Gastroesophageal sphincter (tissue), 3 donors: ENCODE results near the gene ZNF282.

Experiments
- POLR2A ChIP-seq, 2 donors: fragments of 450-650 bp; IDR thresholded peaks; one replicate each; pipeline ENCODE4 v1.6.1; 2017; ENCODE audit warnings: antibody characterized with exemption in 2 of 2, mild to moderate bottlenecking in 2 of 2, moderate library complexity in 1 of 2
- POLR2AphosphoS5 ChIP-seq: sonication (generic); formaldehyde crosslinking; IDR thresholded peaks from one replicate; pipeline ENCODE4 v1.6.1; 2017; ENCODE audit warnings: antibody characterized with exemption
- TF ChIP-seq, protein P1 (sequence below), 4 experiments: fragments of 200-600 bp in 2 of 4; fragments of 450-650 bp in 2 of 4; sonication (generic) in 1 of 4; IDR thresholded peaks; one replicate each; pipeline ENCODE4 v1.5.1; 2017 to 2019; ENCODE audit warnings: antibody characterized with exemption in 4 of 4, mild to moderate bottlenecking in 2 of 4, moderate library complexity in 2 of 4

DNA sequence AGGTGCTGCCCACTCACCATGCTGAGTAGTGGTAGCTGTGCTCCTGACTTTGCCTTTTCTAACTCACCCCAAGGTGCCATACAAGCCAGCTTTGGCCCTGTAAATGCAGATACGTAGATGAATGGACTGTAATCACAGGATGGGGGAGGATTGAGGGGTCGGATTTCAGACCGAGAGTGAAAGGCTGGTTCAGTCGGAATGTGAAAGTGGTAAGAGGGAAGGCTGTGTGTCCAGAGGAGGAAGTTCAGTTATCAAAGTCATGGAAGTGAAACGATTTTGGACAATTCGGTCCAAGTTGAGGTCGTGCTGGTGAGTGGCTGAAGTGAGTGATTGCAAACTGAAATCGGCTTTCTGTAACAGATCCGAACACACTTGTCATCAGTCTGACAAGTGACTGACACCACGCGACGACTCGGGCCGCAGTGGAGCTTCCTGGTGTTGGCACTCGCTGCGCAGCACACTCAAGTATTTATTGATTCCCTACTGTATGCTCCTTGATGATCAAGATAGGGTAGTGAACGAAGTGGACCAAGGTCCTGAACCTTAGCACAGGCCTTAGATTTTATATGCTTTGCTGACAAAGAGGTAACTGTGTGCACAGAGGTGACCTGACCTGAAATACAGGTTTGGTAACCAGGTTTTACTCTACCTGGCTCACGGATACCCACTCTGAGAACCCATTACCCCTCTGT lies 10.5 kb downstream of the ZNF282 start:
- TF ChIP-seq POLR2A (IDR thresholded peaks at IDR 0.05) (no peak), POLR2AphosphoS5 (no peak)
- TF ChIP-seq, protein P1, sequence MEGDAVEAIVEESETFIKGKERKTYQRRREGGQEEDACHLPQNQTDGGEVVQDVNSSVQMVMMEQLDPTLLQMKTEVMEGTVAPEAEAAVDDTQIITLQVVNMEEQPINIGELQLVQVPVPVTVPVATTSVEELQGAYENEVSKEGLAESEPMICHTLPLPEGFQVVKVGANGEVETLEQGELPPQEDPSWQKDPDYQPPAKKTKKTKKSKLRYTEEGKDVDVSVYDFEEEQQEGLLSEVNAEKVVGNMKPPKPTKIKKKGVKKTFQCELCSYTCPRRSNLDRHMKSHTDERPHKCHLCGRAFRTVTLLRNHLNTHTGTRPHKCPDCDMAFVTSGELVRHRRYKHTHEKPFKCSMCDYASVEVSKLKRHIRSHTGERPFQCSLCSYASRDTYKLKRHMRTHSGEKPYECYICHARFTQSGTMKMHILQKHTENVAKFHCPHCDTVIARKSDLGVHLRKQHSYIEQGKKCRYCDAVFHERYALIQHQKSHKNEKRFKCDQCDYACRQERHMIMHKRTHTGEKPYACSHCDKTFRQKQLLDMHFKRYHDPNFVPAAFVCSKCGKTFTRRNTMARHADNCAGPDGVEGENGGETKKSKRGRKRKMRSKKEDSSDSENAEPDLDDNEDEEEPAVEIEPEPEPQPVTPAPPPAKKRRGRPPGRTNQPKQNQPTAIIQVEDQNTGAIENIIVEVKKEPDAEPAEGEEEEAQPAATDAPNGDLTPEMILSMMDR (IDR thresholded peaks at IDR 0.05): no peak
